ENCODE results near the gene MYL1. TPM values are rescaled to one million over a fixed set of nuclear protein-coding genes. Genes with fewer than 3 reads are reported as not detected.

MYL1 gene
- total and polyA plus RNA-seq, 4 donors: 0.21 TPM; not detected in 3

GRCh38 chr2:210259687-210260086 is 55.3 kb downstream of the MYL1 start:
- Histone ChIP-seq H3K4me3 (no peak overlapping the region), H3K9ac (ENCODE audit: insufficient read depth in 1 of 2, low read length in 2 of 2) (no peak overlapping the region), H3K27ac (ENCODE audit: low read depth in 1 of 2, low read length in 1 of 2) (no peak overlapping the region), H3K4me1 (ENCODE audit: control insufficient read depth in 5 of 5, insufficient read depth in 5 of 5, low read length in 5 of 5) (no peaks in the 10 kb centered on the region), H3K27me3 (ENCODE audit: control insufficient read depth in 3 of 3, insufficient read depth in 3 of 3, low read length in 2 of 3) (no peaks in the 10 kb centered on the region), H3K9me3 (ENCODE audit: control insufficient read depth in 4 of 4, insufficient read depth in 3 of 4, low read length in 3 of 4) (peaks cover 0 to 2% (median 0%) of the 10 kb centered on the region in 4 donors), H3K36me3 (ENCODE audit: control insufficient read depth in 4 of 4, insufficient read depth in 4 of 4, low read length in 4 of 4) (no peaks in the 10 kb centered on the region)
- ATAC-seq (ENCODE audit: insufficient read depth, low FRiP score) (no peak), DNase-seq (no peak)
- no peak for TF ChIP-seq CTCF (IDR thresholded peaks at IDR 0.05; ENCODE audit: control extremely low read depth, extremely low read depth)

- Histone ChIP-seq H3K4me3 (no peak overlapping the region), H3K27me3 (ENCODE audit: control insufficient read depth in 3 of 3, insufficient read depth in 3 of 3, low read length in 2 of 3) (no peaks in the 10 kb centered on the region), H3K9ac (ENCODE audit: insufficient read depth in 1 of 2, low read length in 2 of 2) (no peak overlapping the region), H3K9me3 (ENCODE audit: control insufficient read depth in 4 of 4, insufficient read depth in 3 of 4, low read length in 3 of 4) (no peaks in the 10 kb centered on the region), H3K27ac (ENCODE audit: low read depth in 1 of 2, low read length in 1 of 2) (peak overlapping the region in 1 of 2 donors; percentile 75), H3K4me1 (ENCODE audit: control insufficient read depth in 5 of 5, insufficient read depth in 5 of 5, low read length in 5 of 5) (no peaks in the 10 kb centered on the region), H3K36me3 (ENCODE audit: control insufficient read depth in 4 of 4, insufficient read depth in 4 of 4, low read length in 4 of 4) (no peaks in the 10 kb centered on the region)
- ATAC-seq (ENCODE audit: insufficient read depth, low FRiP score) (peak; percentile 37), DNase-seq (peak; percentile 22 to 55 (median 41))
- WGBS, 2 donors: 57 to 70% methylated on average over 7 of the region's 7 CpGs
- TF ChIP-seq CTCF (IDR thresholded peaks at IDR 0.05; ENCODE audit: control extremely low read depth, extremely low read depth): no peak
These were observed 62.0 kb downstream of the MYL1 start for GRCh38 chr2:210252699-210253606.

GRCh38 chr2:210250622-210251021 is 64.4 kb downstream of the MYL1 start:
- Histone ChIP-seq H3K9me3 (ENCODE audit: control insufficient read depth in 4 of 4, insufficient read depth in 3 of 4, low read length in 3 of 4) (no peaks in the 10 kb centered on the region), H3K9ac (ENCODE audit: insufficient read depth in 1 of 2, low read length in 2 of 2) (no peak overlapping the region), H3K36me3 (ENCODE audit: control insufficient read depth in 4 of 4, insufficient read depth in 4 of 4, low read length in 4 of 4) (no peaks in the 10 kb centered on the region), H3K27ac (ENCODE audit: low read depth in 1 of 2, low read length in 1 of 2) (no peak overlapping the region), H3K4me1 (ENCODE audit: control insufficient read depth in 5 of 5, insufficient read depth in 5 of 5, low read length in 5 of 5) (no peaks in the 10 kb centered on the region), H3K4me3 (no peak overlapping the region), H3K27me3 (ENCODE audit: control insufficient read depth in 3 of 3, insufficient read depth in 3 of 3, low read length in 2 of 3) (no peaks in the 10 kb centered on the region)
- TF ChIP-seq CTCF (IDR thresholded peaks at IDR 0.05; ENCODE audit: control extremely low read depth, extremely low read depth): no peak
- 19 to 47% methylated on average over 1 of the region's 1 CpG for WGBS, 2 donors
- DNase-seq: peak in 1 of 3 donors; percentile 16
- ATAC-seq (ENCODE audit: insufficient read depth, low FRiP score): peak; percentile 63

Small RNA genes lying within 50 kb of the gene (small RNA-seq; reads per million reads assigned to genes)
- not detected for gene RF00019 (ENCODE audit: low replicate concordance)

Other genes starting within 250 kb of the MYL1 start
- gene KANSL1L, start 143.8 kb downstream of the MYL1 start, total RNA-seq: 100 to 1,000 TPM in 1 of 2 donors, 10 to 100 TPM in 1; 25.9 to 117 TPM
- gene KANSL1L, start 143.8 kb downstream of the MYL1 start, polyA plus RNA-seq: 1 to 10 TPM; 6.1 to 8.1 TPM
- gene ACADL, start 89.7 kb downstream of the MYL1 start, total RNA-seq: 10 to 100 TPM; 27.6 to 34.8 TPM
- gene ACADL, start 89.7 kb downstream of the MYL1 start, polyA plus RNA-seq: 10 to 100 TPM in 1 of 2 donors, 1 to 10 TPM in 1; 7.9 to 43.6 TPM
- 10 to 100 TPM; 27.8 to 53.9 TPM for gene LANCL1, start 161.6 kb upstream of the MYL1 start, total RNA-seq
- 10 to 100 TPM in 1 of 2 donors, 1 to 10 TPM in 1; 6.8 to 11.2 TPM for gene LANCL1, start 161.6 kb upstream of the MYL1 start, polyA plus RNA-seq
- gene CPS1, start 241.4 kb upstream of the MYL1 start, total RNA-seq: 1 to 10 TPM; 3.1 to 5.0 TPM
- gene CPS1, start 241.4 kb upstream of the MYL1 start, polyA plus RNA-seq: under 1 TPM; 0.35 to 0.57 TPM